Vagina (tissue), 2 donors: ENCODE measurements around the gene RALGDS.

Source experiments
- CTCF ChIP-seq, 3 experiments: fragments of 450-650 bp in 2 of 3; fragments of 200-600 bp in 1 of 3; sonication (generic) in 1 of 3; IDR thresholded peaks; one replicate each; pipeline ENCODE4 v1.5.1; 2017 to 2019; ENCODE audit warnings: antibody characterized with exemption in 3 of 3, mild to moderate bottlenecking in 2 of 3, moderate library complexity in 2 of 3
- POLR2A ChIP-seq, 2 donors: fragments of 450-650 bp; IDR thresholded peaks; one replicate each; pipeline ENCODE4 v1.6.1; 2017; ENCODE audit warnings: antibody characterized with exemption in 2 of 2, mild to moderate bottlenecking in 2 of 2, moderate library complexity in 2 of 2
- POLR2AphosphoS5 ChIP-seq, 2 donors: sonication (generic); formaldehyde crosslinking; IDR thresholded peaks; one replicate each; pipeline ENCODE4 v1.9.0; 2017; ENCODE audit warnings: antibody characterized with exemption in 2 of 2, mild to moderate bottlenecking in 2 of 2, low read depth in 1 of 2; ENCODE audit not compliant: insufficient read depth in 1 of 2

GRCh38 chr9:133130685-133131244 lies 9.7 kb upstream of the RALGDS start:
- TF ChIP-seq POLR2AphosphoS5 (IDR thresholded peaks at IDR 0.05; ENCODE audit: insufficient read depth in 1 of 2, low read depth in 1 of 2) (peak in 1 of 2 donors; percentile 18), CTCF (IDR thresholded peaks at IDR 0.05) (no peak), POLR2A (IDR thresholded peaks at IDR 0.05) (no peak)
